GM23338 (cell line): ENCODE measurements around the gene BLOC1S5. TPM values are rescaled to one million over a fixed set of nuclear protein-coding genes. Genes with fewer than 3 reads are reported as not detected.

ENCODE experiments used
- ATAC-seq: fragments of 200-7000 bp; cut with Tn5 transposase; 3 replicates; pipeline ENCODE4 v1.9.1; 2020
- DNase-seq: peaks from one replicate; pipeline ENCODE4 v3.0.0-alpha.2; 2015; ENCODE audit warnings: low spot score
- H2AFZ ChIP-seq: fragments of 200-600 bp; sonication (generic); 2 replicates; pipeline ENCODE4 v1.8.0; 2016; ENCODE audit warnings: antibody characterized with exemption, mild to moderate bottlenecking, moderate library complexity
- H3F3A ChIP-seq: fragments of 200-600 bp; sonication (generic); replicated peaks from 2 replicates; pipeline ENCODE4 v1.8.0; 2017; ENCODE audit warnings: antibody characterized with exemption, mixed run types, low read depth
- H3K27ac ChIP-seq: fragments of 200-600 bp; sonication (generic); 2 replicates; pipeline ENCODE4 v1.6.1; 2016; ENCODE audit warnings: low read depth
- H3K27me3 ChIP-seq: fragments of 200-600 bp; sonication (generic); 2 replicates; pipeline ENCODE4 v1.8.0; 2016; ENCODE audit warnings: mild to moderate bottlenecking, mixed run types, moderate library complexity; ENCODE audit not compliant: insufficient read depth
- H3K36me3 ChIP-seq: fragments of 200-600 bp; sonication (generic); 2 replicates; pipeline ENCODE4 v1.8.0; 2016; ENCODE audit warnings: mild to moderate bottlenecking; ENCODE audit not compliant: insufficient read depth
- H3K4me1 ChIP-seq: fragments of 200-600 bp; sonication (generic); 2 replicates; pipeline ENCODE4 v1.8.0; 2016; ENCODE audit warnings: mild to moderate bottlenecking, moderate library complexity; ENCODE audit not compliant: insufficient read depth
- H3K4me2 ChIP-seq: fragments of 200-600 bp; sonication (generic); 2 replicates; pipeline ENCODE4 v1.7.1; 2017; ENCODE audit warnings: mixed run types
- H3K4me3 ChIP-seq: fragments of 200-600 bp; sonication (generic); 2 replicates; pipeline ENCODE4 v1.6.1; 2016; ENCODE audit warnings: mixed run types
- H3K79me2 ChIP-seq: fragments of 200-600 bp; sonication (generic); replicated peaks from 2 replicates; pipeline ENCODE4 v1.8.0; 2017; ENCODE audit warnings: mild to moderate bottlenecking; ENCODE audit not compliant: insufficient read depth
- H3K9me2 ChIP-seq: fragments of 200-600 bp; sonication (generic); 2 replicates; pipeline ENCODE4 v1.8.0; 2017; ENCODE audit not compliant: insufficient read depth
- H4K20me1 ChIP-seq: fragments of 200-600 bp; sonication (generic); replicated peaks from 2 replicates; pipeline ENCODE4 v1.8.0; 2017; ENCODE audit warnings: mild to moderate bottlenecking; ENCODE audit not compliant: insufficient read depth
- H3K27ac Mint-ChIP-seq: 2 replicates; pipeline ENCODE4 v1.8.0; 2020; ENCODE audit warnings: inconsistent platforms, mild to moderate bottlenecking, moderate library complexity, mixed read lengths
- H3K27me3 Mint-ChIP-seq: 3 replicates; pipeline ENCODE4 v1.8.0; 2022; ENCODE audit warnings: low read depth, mild to moderate bottlenecking, moderate library complexity, mixed read lengths, inconsistent platforms; ENCODE audit not compliant: insufficient read depth, poor library complexity
- H3K36me3 Mint-ChIP-seq: 3 replicates; pipeline ENCODE4 v1.8.0; 2021; ENCODE audit warnings: low read depth, mild to moderate bottlenecking, inconsistent platforms, moderate library complexity, mixed read lengths
- H3K4me1 Mint-ChIP-seq: 3 replicates; pipeline ENCODE4 v1.8.0; 2020; ENCODE audit warnings: mild to moderate bottlenecking, inconsistent platforms, mixed read lengths
- H3K4me3 Mint-ChIP-seq: 3 replicates; pipeline ENCODE4 v1.8.0; 2021; ENCODE audit warnings: moderate library complexity, mild to moderate bottlenecking, inconsistent platforms, mixed read lengths
- H3K9me3 Mint-ChIP-seq: 3 replicates; pipeline ENCODE4 v1.8.0; 2020; ENCODE audit warnings: moderate library complexity, mild to moderate bottlenecking, inconsistent platforms, mixed read lengths
- CREB1 ChIP-seq: fragments of 250-450 bp; sonication (Bioruptor Pico); IDR thresholded peaks from 2 replicates; pipeline ENCODE4 v1.5.0; 2020; ENCODE audit warnings: low read depth, mild to moderate bottlenecking, moderate library complexity
- EZH2 ChIP-seq: fragments of 200-600 bp; sonication (generic); IDR thresholded peaks from one replicate; pipeline ENCODE4 v1.8.0; 2017; ENCODE audit warnings: antibody characterized with exemption, mild to moderate bottlenecking, low read depth; ENCODE audit not compliant: unreplicated experiment
- EZH2phosphoT487 ChIP-seq: fragments of 200-600 bp; sonication (generic); IDR thresholded peaks from one replicate; pipeline ENCODE4 v1.8.1; 2018; ENCODE audit warnings: antibody characterized with exemption; ENCODE audit not compliant: unreplicated experiment
- JUNB ChIP-seq: IDR thresholded peaks from one replicate; pipeline ENCODE4 v1.6.1; 2016; ENCODE audit warnings: antibody characterized with exemption; ENCODE audit not compliant: unreplicated experiment
- NANOG ChIP-seq: IDR thresholded peaks from 2 replicates; pipeline ENCODE4 v1.6.1; 2016; ENCODE audit warnings: antibody characterized with exemption, borderline replicate concordance
- POLR2AphosphoS5 ChIP-seq: IDR thresholded peaks from 2 replicates; pipeline ENCODE4 v1.6.1; 2016; ENCODE audit warnings: antibody characterized with exemption, low read depth
- STAT1 ChIP-seq: IDR thresholded peaks from one replicate; pipeline ENCODE4 v1.6.1; 2016; ENCODE audit warnings: antibody characterized with exemption; ENCODE audit not compliant: unreplicated experiment
- ZNF114 ChIP-seq: fragments of 250-450 bp; sonication (Bioruptor Pico); IDR thresholded peaks from 2 replicates; pipeline ENCODE4 v1.5.0; 2020; ENCODE audit warnings: mild to moderate bottlenecking, moderate library complexity
- ZNF331 ChIP-seq: fragments of 250-450 bp; sonication (Bioruptor Pico); IDR thresholded peaks from 2 replicates; pipeline ENCODE4 v1.5.0; 2020; ENCODE audit warnings: low read depth, mild to moderate bottlenecking, moderate library complexity
- polyA plus RNA-seq: library from polyadenylated mRNA; unstranded; fragments of >200 nt; fragmentation: Nextera tagmentation; extraction: Ambion mirVana; gene quantifications from 2 replicates; pipeline ENCODE4 v1.2.1, GENCODE V29; 2016
- total RNA-seq: library from RNA; depleted of rRNA; stranded (reverse); fragments of >200 nt; shearing (Covaris generic); gene quantifications from 2 replicates; pipeline ENCODE4 v1.2.3, GENCODE V29; 2014
- TF ChIP-seq, protein P1 (sequence below): fragments of 250-450 bp; sonication (Bioruptor Pico); IDR thresholded peaks from 2 replicates; pipeline ENCODE4 v1.5.0; 2020; ENCODE audit warnings: mild to moderate bottlenecking, moderate library complexity
- TF ChIP-seq, protein P2 (sequence below): IDR thresholded peaks from 2 replicates; pipeline ENCODE4 v1.6.1; 2016; ENCODE audit warnings: antibody characterized with exemption
- TF ChIP-seq, protein P3 (sequence below): IDR thresholded peaks from one replicate; pipeline ENCODE4 v1.6.1; 2018; ENCODE audit warnings: antibody characterized with exemption; ENCODE audit not compliant: unreplicated experiment
- TF ChIP-seq, protein P4 (sequence below), 2 experiments: fragments of 200-600 bp in 1 of 2; sonication (generic) in 1 of 2; conservative IDR thresholded peaks; 2 replicates each; pipeline versions ENCODE4 v1.5.1 to v1.6.1; 2016 to 2017; ENCODE audit warnings: antibody characterized with exemption in 2 of 2, low read depth in 2 of 2, mild to moderate bottlenecking in 2 of 2, moderate library complexity in 1 of 2

Gene BLOC1S5
- total and polyA plus RNA-seq, 2 experiments from 2014 or later, result 14.9 to 16.6 TPM

DNA sequence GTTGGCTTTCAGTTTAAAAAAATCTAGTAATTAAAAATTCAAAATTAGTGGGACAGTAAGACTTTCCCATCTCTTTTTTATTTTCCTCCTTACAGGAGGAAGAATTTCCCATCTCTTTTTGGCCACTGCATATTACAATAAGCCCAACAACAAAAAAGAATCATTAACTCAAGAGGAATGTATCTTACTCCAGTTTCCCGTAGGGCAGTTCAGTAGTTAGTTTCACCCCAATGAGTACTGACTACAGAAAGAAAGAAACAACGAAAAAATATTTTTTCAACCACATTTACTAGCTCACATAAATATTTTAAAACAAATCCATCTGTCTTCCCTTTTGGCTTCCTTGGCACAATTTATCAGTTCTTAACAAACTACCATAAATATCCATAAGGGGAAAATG lies 14.9 kb upstream of the BLOC1S5 start:
- Histone ChIP-seq H4K20me1 (peaks cover 29% of the 10 kb centered on the region), H3K4me3 (no peak overlapping the region), H3K79me2 (peaks cover 14% of the 10 kb centered on the region; the same call in 1 of the 2 replicates), H3K4me2 (no peak overlapping the region), H3K27me3 (no peaks in the 10 kb centered on the region), H3K27ac (no peak overlapping the region), H3K9me2 (peaks cover 5% of the 10 kb centered on the region; the same call in 1 of the 2 replicates), H2AFZ (no peak overlapping the region), H3F3A (no peaks in the 10 kb centered on the region), H3K36me3 (peaks cover 5% of the 10 kb centered on the region), H3K4me1 (no peaks in the 10 kb centered on the region; the same call in 1 of the 2 replicates)
- TF ChIP-seq EZH2phosphoT487, result no peak
- TF ChIP-seq NANOG, result no peak
- no peak for TF ChIP-seq POLR2AphosphoS5
- TF ChIP-seq JUNB, result no peak
- TF ChIP-seq, protein P1, sequence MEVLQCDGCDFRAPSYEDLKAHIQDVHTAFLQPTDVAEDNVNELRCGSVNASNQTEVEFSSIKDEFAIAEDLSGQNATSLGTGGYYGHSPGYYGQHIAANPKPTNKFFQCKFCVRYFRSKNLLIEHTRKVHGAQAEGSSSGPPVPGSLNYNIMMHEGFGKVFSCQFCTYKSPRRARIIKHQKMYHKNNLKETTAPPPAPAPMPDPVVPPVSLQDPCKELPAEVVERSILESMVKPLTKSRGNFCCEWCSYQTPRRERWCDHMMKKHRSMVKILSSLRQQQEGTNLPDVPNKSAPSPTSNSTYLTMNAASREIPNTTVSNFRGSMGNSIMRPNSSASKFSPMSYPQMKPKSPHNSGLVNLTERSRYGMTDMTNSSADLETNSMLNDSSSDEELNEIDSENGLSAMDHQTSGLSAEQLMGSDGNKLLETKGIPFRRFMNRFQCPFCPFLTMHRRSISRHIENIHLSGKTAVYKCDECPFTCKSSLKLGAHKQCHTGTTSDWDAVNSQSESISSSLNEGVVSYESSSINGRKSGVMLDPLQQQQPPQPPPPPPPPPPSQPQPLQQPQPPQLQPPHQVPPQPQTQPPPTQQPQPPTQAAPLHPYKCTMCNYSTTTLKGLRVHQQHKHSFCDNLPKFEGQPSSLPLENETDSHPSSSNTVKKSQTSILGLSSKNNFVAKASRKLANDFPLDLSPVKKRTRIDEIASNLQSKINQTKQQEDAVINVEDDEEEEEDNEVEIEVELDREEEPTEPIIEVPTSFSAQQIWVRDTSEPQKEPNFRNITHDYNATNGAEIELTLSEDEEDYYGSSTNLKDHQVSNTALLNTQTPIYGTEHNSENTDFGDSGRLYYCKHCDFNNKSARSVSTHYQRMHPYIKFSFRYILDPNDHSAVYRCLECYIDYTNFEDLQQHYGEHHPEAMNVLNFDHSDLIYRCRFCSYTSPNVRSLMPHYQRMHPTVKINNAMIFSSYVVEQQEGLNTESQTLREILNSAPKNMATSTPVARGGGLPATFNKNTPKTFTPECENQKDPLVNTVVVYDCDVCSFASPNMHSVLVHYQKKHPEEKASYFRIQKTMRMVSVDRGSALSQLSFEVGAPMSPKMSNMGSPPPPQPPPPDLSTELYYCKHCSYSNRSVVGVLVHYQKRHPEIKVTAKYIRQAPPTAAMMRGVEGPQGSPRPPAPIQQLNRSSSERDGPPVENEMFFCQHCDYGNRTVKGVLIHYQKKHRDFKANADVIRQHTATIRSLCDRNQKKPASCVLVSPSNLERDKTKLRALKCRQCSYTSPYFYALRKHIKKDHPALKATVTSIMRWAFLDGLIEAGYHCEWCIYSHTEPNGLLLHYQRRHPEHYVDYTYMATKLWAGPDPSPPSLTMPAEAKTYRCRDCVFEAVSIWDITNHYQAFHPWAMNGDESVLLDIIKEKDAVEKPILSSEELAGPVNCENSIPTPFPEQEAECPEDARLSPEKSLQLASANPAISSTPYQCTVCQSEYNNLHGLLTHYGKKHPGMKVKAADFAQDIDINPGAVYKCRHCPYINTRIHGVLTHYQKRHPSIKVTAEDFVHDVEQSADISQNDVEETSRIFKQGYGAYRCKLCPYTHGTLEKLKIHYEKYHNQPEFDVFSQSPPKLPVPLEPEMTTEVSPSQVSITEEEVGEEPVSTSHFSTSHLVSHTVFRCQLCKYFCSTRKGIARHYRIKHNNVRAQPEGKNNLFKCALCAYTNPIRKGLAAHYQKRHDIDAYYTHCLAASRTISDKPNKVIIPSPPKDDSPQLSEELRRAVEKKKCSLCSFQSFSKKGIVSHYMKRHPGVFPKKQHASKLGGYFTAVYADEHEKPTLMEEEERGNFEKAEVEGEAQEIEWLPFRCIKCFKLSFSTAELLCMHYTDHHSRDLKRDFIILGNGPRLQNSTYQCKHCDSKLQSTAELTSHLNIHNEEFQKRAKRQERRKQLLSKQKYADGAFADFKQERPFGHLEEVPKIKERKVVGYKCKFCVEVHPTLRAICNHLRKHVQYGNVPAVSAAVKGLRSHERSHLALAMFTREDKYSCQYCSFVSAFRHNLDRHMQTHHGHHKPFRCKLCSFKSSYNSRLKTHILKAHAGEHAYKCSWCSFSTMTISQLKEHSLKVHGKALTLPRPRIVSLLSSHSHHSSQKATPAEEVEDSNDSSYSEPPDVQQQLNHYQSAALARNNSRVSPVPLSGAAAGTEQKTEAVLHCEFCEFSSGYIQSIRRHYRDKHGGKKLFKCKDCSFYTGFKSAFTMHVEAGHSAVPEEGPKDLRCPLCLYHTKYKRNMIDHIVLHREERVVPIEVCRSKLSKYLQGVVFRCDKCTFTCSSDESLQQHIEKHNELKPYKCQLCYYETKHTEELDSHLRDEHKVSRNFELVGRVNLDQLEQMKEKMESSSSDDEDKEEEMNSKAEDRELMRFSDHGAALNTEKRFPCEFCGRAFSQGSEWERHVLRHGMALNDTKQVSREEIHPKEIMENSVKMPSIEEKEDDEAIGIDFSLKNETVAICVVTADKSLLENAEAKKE, result no peak
- TF ChIP-seq EZH2, result no peak
- TF ChIP-seq CREB1 (CRISPR knock-in tag), result no peak
- TF ChIP-seq, protein P2, sequence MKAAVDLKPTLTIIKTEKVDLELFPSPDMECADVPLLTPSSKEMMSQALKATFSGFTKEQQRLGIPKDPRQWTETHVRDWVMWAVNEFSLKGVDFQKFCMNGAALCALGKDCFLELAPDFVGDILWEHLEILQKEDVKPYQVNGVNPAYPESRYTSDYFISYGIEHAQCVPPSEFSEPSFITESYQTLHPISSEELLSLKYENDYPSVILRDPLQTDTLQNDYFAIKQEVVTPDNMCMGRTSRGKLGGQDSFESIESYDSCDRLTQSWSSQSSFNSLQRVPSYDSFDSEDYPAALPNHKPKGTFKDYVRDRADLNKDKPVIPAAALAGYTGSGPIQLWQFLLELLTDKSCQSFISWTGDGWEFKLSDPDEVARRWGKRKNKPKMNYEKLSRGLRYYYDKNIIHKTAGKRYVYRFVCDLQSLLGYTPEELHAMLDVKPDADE, result no peak
- TF ChIP-seq, protein P3, sequence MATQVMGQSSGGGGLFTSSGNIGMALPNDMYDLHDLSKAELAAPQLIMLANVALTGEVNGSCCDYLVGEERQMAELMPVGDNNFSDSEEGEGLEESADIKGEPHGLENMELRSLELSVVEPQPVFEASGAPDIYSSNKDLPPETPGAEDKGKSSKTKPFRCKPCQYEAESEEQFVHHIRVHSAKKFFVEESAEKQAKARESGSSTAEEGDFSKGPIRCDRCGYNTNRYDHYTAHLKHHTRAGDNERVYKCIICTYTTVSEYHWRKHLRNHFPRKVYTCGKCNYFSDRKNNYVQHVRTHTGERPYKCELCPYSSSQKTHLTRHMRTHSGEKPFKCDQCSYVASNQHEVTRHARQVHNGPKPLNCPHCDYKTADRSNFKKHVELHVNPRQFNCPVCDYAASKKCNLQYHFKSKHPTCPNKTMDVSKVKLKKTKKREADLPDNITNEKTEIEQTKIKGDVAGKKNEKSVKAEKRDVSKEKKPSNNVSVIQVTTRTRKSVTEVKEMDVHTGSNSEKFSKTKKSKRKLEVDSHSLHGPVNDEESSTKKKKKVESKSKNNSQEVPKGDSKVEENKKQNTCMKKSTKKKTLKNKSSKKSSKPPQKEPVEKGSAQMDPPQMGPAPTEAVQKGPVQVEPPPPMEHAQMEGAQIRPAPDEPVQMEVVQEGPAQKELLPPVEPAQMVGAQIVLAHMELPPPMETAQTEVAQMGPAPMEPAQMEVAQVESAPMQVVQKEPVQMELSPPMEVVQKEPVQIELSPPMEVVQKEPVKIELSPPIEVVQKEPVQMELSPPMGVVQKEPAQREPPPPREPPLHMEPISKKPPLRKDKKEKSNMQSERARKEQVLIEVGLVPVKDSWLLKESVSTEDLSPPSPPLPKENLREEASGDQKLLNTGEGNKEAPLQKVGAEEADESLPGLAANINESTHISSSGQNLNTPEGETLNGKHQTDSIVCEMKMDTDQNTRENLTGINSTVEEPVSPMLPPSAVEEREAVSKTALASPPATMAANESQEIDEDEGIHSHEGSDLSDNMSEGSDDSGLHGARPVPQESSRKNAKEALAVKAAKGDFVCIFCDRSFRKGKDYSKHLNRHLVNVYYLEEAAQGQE, result no peak
- TF ChIP-seq, protein P4, sequence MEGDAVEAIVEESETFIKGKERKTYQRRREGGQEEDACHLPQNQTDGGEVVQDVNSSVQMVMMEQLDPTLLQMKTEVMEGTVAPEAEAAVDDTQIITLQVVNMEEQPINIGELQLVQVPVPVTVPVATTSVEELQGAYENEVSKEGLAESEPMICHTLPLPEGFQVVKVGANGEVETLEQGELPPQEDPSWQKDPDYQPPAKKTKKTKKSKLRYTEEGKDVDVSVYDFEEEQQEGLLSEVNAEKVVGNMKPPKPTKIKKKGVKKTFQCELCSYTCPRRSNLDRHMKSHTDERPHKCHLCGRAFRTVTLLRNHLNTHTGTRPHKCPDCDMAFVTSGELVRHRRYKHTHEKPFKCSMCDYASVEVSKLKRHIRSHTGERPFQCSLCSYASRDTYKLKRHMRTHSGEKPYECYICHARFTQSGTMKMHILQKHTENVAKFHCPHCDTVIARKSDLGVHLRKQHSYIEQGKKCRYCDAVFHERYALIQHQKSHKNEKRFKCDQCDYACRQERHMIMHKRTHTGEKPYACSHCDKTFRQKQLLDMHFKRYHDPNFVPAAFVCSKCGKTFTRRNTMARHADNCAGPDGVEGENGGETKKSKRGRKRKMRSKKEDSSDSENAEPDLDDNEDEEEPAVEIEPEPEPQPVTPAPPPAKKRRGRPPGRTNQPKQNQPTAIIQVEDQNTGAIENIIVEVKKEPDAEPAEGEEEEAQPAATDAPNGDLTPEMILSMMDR (conservative IDR thresholded peaks at IDR 0.05; ENCODE audit: low read depth in 2 of 2), result no peak
- no peak for TF ChIP-seq ZNF331 (CRISPR knock-in tag)
- TF ChIP-seq ZNF114 (CRISPR knock-in tag), result no peak
- TF ChIP-seq STAT1, result no peak
- peaks cover 3% of the 10 kb centered on the region for H3K27me3 Mint-ChIP-seq
- H3K36me3 Mint-ChIP-seq, result peaks cover 41% of the 10 kb centered on the region
- ATAC-seq (no peak), DNase-seq (no peak)
- peaks cover 11% of the 10 kb centered on the region; the same call in 2 of the 3 replicates for H3K4me1 Mint-ChIP-seq
- H3K27ac Mint-ChIP-seq, result no peak overlapping the region
- no peaks in the 10 kb centered on the region; the same call in 2 of the 3 replicates for H3K9me3 Mint-ChIP-seq
- no peak overlapping the region for H3K4me3 Mint-ChIP-seq
